ENCODE results near the gene ZBTB17. TPM values are rescaled to one million over a fixed set of nuclear protein-coding genes. Genes with fewer than 3 reads are reported as not detected.
"Not testable (repeated sequence)": the region's sequence is repeated elsewhere in the genome, so short reads cannot be mapped to it uniquely, and the experiment has no call there.

ZBTB17 gene
- total RNA-seq, 4 donors from 2014 or later, result 52.1 to 138 (median 56.6) TPM

- no peak overlapping the region for H3K27ac ChIP-seq
- DNase-seq, result no peak
- no peaks in the 10 kb centered on the region for H3K27me3 ChIP-seq
- H3K9me3 ChIP-seq, result no peaks in the 10 kb centered on the region
- H3K4me3 ChIP-seq, result no peak overlapping the region
- TF ChIP-seq, protein P1, sequence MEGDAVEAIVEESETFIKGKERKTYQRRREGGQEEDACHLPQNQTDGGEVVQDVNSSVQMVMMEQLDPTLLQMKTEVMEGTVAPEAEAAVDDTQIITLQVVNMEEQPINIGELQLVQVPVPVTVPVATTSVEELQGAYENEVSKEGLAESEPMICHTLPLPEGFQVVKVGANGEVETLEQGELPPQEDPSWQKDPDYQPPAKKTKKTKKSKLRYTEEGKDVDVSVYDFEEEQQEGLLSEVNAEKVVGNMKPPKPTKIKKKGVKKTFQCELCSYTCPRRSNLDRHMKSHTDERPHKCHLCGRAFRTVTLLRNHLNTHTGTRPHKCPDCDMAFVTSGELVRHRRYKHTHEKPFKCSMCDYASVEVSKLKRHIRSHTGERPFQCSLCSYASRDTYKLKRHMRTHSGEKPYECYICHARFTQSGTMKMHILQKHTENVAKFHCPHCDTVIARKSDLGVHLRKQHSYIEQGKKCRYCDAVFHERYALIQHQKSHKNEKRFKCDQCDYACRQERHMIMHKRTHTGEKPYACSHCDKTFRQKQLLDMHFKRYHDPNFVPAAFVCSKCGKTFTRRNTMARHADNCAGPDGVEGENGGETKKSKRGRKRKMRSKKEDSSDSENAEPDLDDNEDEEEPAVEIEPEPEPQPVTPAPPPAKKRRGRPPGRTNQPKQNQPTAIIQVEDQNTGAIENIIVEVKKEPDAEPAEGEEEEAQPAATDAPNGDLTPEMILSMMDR (IDR thresholded peaks at IDR 0.05), result no peak
- no peak for TF ChIP-seq POLR2A (IDR thresholded peaks at IDR 0.05)
- peaks cover 0 to 4% (median 0%) of the 10 kb centered on the region in 4 donors for H3K4me1 ChIP-seq
- peaks cover 0 to 50% (median 0%) of the 10 kb centered on the region in 3 donors for H3K36me3 ChIP-seq
Observed at GRCh38 chr1:15911141-15911540, 64.8 kb downstream of the ZBTB17 start.

- H3K27me3 ChIP-seq, result no peaks in the 10 kb centered on the region
- no peak overlapping the region for H3K4me3 ChIP-seq
- H3K27ac ChIP-seq, result no peak overlapping the region
- DNase-seq, result no peak
- peaks cover 0 to 35% (median 0%) of the 10 kb centered on the region in 3 donors for H3K36me3 ChIP-seq
- TF ChIP-seq, protein P1 (IDR thresholded peaks at IDR 0.05), result no peak
- TF ChIP-seq POLR2A (IDR thresholded peaks at IDR 0.05), result no peak
- no peaks in the 10 kb centered on the region for H3K4me1 ChIP-seq
- no peaks in the 10 kb centered on the region for H3K9me3 ChIP-seq
Observed at GRCh38 chr1:15908597-15908996, 67.3 kb downstream of the ZBTB17 start.

DNA sequence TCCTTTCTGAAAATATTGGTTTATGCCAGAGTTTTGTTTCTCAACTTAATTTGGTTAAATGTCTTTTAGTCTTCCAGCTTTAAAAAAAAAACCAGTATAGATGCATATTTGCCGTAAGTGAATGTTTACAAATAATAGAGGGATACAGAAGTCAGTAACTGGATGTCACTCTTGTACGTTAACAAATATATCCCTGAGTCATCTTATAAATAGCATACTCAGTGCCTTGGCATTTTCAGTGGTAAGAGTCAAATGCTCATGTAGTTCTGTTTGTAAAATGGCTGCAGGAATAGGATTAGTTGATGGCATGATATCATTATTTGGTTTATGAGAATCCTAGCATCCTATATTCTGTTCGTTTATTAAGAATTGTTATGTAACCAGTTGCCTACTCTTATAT lies 73.0 kb downstream of the ZBTB17 start:
- DNase-seq, result no peak
- Histone ChIP-seq H3K27me3 (no peaks in the 10 kb centered on the region), H3K4me3 (no peak overlapping the region), H3K9me3 (no peaks in the 10 kb centered on the region), H3K36me3 (no peaks in the 10 kb centered on the region), H3K4me1 (peaks cover 0 to 4% (median 0%) of the 10 kb centered on the region in 4 donors), H3K27ac (no peak overlapping the region)
- TF ChIP-seq POLR2A (IDR thresholded peaks at IDR 0.05), result no peak
- TF ChIP-seq, protein P1 (IDR thresholded peaks at IDR 0.05), result no peak

DNA sequence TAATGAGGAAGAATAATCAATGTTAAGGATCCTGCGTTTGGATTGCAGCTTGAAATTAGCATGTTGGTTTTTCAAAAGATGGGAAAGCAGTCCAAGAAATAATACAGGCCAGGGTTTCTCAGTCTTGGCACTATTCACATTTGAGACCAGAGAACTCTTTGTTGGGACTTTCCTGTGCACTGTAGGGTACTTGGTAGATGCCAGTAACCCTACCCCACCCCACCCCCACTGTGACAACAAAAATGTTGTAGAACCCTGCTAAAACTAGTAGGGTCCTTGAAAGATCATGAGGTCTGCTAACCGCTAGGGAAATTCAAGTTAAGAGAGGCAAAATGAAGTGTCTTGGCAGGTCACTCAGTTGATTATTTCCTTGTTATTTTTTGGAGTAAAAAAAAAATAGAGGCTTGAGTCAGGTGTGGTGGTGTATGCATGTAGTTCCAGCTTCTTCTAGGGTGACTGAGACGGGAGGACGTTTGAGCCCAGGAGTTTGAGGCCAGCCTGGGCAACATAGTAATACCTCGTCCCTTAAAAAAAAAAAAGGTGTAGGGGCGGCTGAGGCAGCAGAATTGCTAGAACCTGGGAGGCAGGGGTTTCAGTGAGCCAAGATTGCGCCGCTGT lies 75.1 kb downstream of the ZBTB17 start:
- Histone ChIP-seq H3K9me3 (no peaks in the 10 kb centered on the region), H3K36me3 (no peaks in the 10 kb centered on the region), H3K27me3 (no peaks in the 10 kb centered on the region), H3K4me3 (no peak overlapping the region), H3K4me1 (peaks cover 0 to 4% (median 0%) of the 10 kb centered on the region in 4 donors), H3K27ac (no peak overlapping the region)
- TF ChIP-seq, protein P1 (IDR thresholded peaks at IDR 0.05), result no peak
- no peak for TF ChIP-seq POLR2A (IDR thresholded peaks at IDR 0.05)
- no peak for DNase-seq

DNA sequence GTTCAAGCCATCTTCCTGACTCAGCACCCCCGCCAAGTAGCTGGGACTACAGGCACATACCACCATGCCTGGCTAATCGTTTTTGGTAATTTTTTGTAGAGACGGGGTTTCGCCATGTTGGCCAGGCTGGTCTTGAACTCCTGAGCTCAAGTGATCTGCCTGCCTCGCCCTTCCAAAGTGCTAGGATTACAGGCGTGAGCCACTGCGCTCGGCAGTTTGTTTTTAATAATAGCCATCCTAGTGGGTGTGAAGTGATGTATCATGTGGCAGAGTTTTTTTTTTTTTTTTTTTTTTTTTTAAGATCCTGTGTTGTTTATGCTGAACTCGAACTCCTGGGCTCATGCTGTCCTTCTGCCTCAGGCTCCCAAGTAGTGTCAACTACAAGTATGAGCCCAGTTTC lies 76.6 kb downstream of the ZBTB17 start:
- Histone ChIP-seq H3K36me3 (no peaks in the 10 kb centered on the region), H3K4me3 (no peak overlapping the region), H3K9me3 (no peaks in the 10 kb centered on the region), H3K4me1 (peaks cover 0 to 4% (median 0%) of the 10 kb centered on the region in 4 donors), H3K27ac (no peak overlapping the region), H3K27me3 (no peaks in the 10 kb centered on the region)
- DNase-seq, result no peak
- no peak for TF ChIP-seq POLR2A (IDR thresholded peaks at IDR 0.05)
- TF ChIP-seq, protein P1 (IDR thresholded peaks at IDR 0.05), result no peak

- H3K4me3 ChIP-seq, H3K27ac ChIP-seq, DNase-seq, H3K27me3 ChIP-seq, H3K36me3 ChIP-seq, H3K9me3 ChIP-seq: not testable (repeated sequence)
- peaks cover 0 to 11% (median 0%) of the 10 kb centered on the region in 4 donors for H3K4me1 ChIP-seq
Observed at GRCh38 chr1:15896841-15897610, 78.9 kb downstream of the ZBTB17 start.

Data from Peyer's patch (tissue), 4 donors.